Measurements from ENCODE around the gene ZDHHC23. TPM values are rescaled to one million over a fixed set of nuclear protein-coding genes. Genes with fewer than 3 reads are reported as not detected.

Gene ZDHHC23
- total RNA-seq, 1 donor from 2014 or later, result 0.11 TPM

GRCh38 chr3:114005481-114005880, 57.7 kb downstream of the ZDHHC23 start:
- DNase-seq (ENCODE audit: low read depth), result no peak

GRCh38 chr3:114011059-114011797, 63.4 kb downstream of the ZDHHC23 start:
- no peak for DNase-seq (ENCODE audit: low read depth)

Other genes with a start within 250 kb of the ZDHHC23 start
- 188 and 263 TPM in 2 replicates for gene NAA50, start 201.8 kb upstream of the ZDHHC23 start, total RNA-seq
- 54.7 and 59.6 TPM in 2 replicates for gene ATP6V1A, start 201.0 kb upstream of the ZDHHC23 start, total RNA-seq
- 0.13 and 0.16 TPM in 2 replicates for gene GRAMD1C, start 109.2 kb upstream of the ZDHHC23 start, total RNA-seq
- 1.4 TPM in 2 replicates for gene CCDC191, start 108.5 kb downstream of the ZDHHC23 start, total RNA-seq
- gene QTRT2, start 108.7 kb downstream of the ZDHHC23 start, total RNA-seq, result 8.0 and 12.4 TPM in 2 replicates
- not detected in 2 replicates for gene DRD3, start 231.0 kb downstream of the ZDHHC23 start, total RNA-seq

Data from myocyte (in vitro differentiated cells).